Brain microvascular endothelial cell (primary cell): ENCODE data around the gene CHTF8.

Experiments used
- DNase-seq: peaks from one replicate; pipeline ENCODE4 v3.0.0-alpha.2; 2020
- H3K27ac ChIP-seq: fragments of 250-450 bp; sonication (Bioruptor Pico); 2 replicates; pipeline ENCODE4 v1.5.1; 2020; ENCODE audit warnings: mild to moderate bottlenecking, moderate library complexity
- H3K27me3 ChIP-seq: fragments of 250-450 bp; sonication (Bioruptor Pico); replicated peaks from 2 replicates; pipeline ENCODE4 v1.5.1; 2020; ENCODE audit warnings: mild to moderate bottlenecking
- H3K36me3 ChIP-seq: fragments of 250-450 bp; sonication (Bioruptor Pico); replicated peaks from 2 replicates; pipeline ENCODE4 v1.5.1; 2020; ENCODE audit warnings: mild to moderate bottlenecking
- H3K4me3 ChIP-seq: 2 replicates; pipeline ENCODE4 v1.5.1; 2011; ENCODE audit warnings: low read depth, mild to moderate bottlenecking, control low read depth, low read length, moderate library complexity
- in situ Hi-C: cut with HindIII; loops from 2 replicates; pipeline ENCODE4 v1.10.0; 2017; ENCODE audit warnings: low sequenced_read_pairs, low pct_ligation_motif_present
- TF ChIP-seq, protein P1 (sequence below): IDR thresholded peaks from 2 replicates; pipeline ENCODE4 v1.5.1; 2011; ENCODE audit warnings: low read depth, mild to moderate bottlenecking, moderate library complexity, low read length, control low read depth, inconsistent platforms; ENCODE audit errors: missing control alignments

Gene CHTF8

GRCh38 chr16:69109486-69110270 is 22.7 kb downstream of the CHTF8 start:
- H3K4me3 ChIP-seq, result no peak overlapping the region
- peaks cover 6% of the 10 kb centered on the region for H3K36me3 ChIP-seq
- DNase-seq, result no peak
- TF ChIP-seq, protein P1, sequence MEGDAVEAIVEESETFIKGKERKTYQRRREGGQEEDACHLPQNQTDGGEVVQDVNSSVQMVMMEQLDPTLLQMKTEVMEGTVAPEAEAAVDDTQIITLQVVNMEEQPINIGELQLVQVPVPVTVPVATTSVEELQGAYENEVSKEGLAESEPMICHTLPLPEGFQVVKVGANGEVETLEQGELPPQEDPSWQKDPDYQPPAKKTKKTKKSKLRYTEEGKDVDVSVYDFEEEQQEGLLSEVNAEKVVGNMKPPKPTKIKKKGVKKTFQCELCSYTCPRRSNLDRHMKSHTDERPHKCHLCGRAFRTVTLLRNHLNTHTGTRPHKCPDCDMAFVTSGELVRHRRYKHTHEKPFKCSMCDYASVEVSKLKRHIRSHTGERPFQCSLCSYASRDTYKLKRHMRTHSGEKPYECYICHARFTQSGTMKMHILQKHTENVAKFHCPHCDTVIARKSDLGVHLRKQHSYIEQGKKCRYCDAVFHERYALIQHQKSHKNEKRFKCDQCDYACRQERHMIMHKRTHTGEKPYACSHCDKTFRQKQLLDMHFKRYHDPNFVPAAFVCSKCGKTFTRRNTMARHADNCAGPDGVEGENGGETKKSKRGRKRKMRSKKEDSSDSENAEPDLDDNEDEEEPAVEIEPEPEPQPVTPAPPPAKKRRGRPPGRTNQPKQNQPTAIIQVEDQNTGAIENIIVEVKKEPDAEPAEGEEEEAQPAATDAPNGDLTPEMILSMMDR, result no peak
- H3K27me3 ChIP-seq, result no peaks in the 10 kb centered on the region
- in situ Hi-C loops, result loop anchor here (25.0 kb wide), 2 partner anchors 97 to 197 kb away; no protein-coding TSS in a partner anchor
- no peak overlapping the region for H3K27ac ChIP-seq

DNA sequence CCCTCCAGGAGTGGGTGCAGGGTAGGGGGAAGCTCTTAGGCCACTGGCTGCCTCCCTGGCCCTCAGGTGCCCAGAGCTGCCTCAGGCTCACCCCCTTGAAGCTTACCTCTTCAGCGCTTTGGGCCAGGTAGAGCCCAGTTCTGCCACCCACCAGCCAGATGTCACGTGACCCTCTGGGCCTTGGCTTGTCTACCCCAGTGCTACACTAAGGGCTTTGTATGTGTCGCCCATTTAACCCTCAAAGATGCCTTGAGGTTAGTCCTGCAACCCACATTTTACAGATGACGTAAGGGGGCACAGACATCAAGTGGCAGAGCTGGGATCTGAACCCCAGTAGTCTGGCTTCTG is 23.5 kb downstream of the CHTF8 start:
- Histone ChIP-seq H3K36me3 (no peaks in the 10 kb centered on the region), H3K27me3 (no peaks in the 10 kb centered on the region), H3K4me3 (no peak overlapping the region), H3K27ac (no peak overlapping the region)
- TF ChIP-seq, protein P1, result no peak
- in situ Hi-C loops, result loop anchor here (25.0 kb wide), 2 partner anchors 97 to 197 kb away; no protein-coding TSS in a partner anchor
- DNase-seq, result no peak

GRCh38 chr16:69108064-69108904 is 24.1 kb downstream of the CHTF8 start:
- H3K27me3 ChIP-seq, result no peaks in the 10 kb centered on the region

DNA sequence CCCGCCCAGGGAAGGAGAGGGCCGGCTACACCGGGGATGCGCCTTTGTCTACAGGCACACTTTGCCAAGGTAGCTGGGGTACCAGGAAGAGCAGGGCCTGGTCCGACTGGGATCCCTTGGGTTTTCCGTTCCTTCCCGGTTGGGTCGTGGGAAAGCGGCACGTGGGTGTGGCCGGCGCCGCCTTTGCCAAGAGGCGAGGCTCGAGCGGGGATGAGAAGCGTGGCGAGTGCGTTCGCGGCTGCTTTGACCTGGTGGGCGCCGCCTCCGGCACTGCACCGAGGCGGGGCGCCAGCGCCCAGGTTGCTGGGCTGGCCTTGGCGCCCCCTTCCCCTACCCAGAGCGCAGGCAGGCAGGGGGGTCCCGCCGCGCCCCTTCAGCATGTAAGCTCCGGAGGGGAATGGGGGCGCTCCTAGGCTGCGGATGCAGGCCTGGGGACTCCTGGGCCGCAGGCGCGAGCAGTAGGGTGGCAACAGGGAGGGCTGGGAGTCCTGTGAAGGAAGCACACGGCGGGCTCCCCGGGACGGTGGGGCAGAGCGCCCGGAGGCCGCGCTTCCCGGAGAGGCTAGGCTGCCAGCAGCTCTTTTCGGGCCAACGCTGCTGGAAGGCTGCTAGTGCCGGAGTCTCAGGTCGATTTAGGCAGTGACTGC is 24.9 kb downstream of the CHTF8 start:
- no peaks in the 10 kb centered on the region for H3K27me3 ChIP-seq
- TF ChIP-seq, protein P1, result no peak
- DNase-seq, result no peak
- H3K4me3 ChIP-seq, result peak overlapping the region; percentile 30
- no peaks in the 10 kb centered on the region for H3K36me3 ChIP-seq
- H3K27ac ChIP-seq, result no peak overlapping the region
- in situ Hi-C loops, result loop anchor here (25.0 kb wide), 2 partner anchors 95 to 195 kb away; no protein-coding TSS in a partner anchor

More at GRCh38 chr16:69108064-69108904, 24.1 kb downstream of the CHTF8 start:
- in situ Hi-C loops, result loop anchor here (25.0 kb wide), 2 partner anchors 96 to 196 kb away; no protein-coding TSS in a partner anchor
- DNase-seq, result no peak
- Histone ChIP-seq H3K27ac (no peak overlapping the region), H3K36me3 (no peaks in the 10 kb centered on the region), H3K4me3 (no peak overlapping the region)
- TF ChIP-seq, protein P1, result no peak

- TF ChIP-seq, protein P1, result no peak
- DNase-seq, result no peak
- Histone ChIP-seq H3K27me3 (no peaks in the 10 kb centered on the region), H3K4me3 (peak overlapping the region; percentile 48), H3K27ac (no peak overlapping the region), H3K36me3 (no peaks in the 10 kb centered on the region)
- in situ Hi-C loops, result loop anchor here (25.0 kb wide), 2 partner anchors 94 to 194 kb away; no protein-coding TSS in a partner anchor
These were observed 25.7 kb downstream of the CHTF8 start for GRCh38 chr16:69106491-69107315.
